NOMO-1 treated with dmso at 0.1 percent for 144 hours (cell line): ENCODE data around the gene TEC.

Experiments
- DNase-seq: peaks from one replicate; lab custom pipeline; 2025; ENCODE audit not compliant: unreplicated experiment; lab: John Stamatoyannopoulos, UW

The TEC gene

GRCh38 chr4:48090621-48091020 is 179.0 kb downstream of the TEC start:
- DNase-seq: no peak

DNA sequence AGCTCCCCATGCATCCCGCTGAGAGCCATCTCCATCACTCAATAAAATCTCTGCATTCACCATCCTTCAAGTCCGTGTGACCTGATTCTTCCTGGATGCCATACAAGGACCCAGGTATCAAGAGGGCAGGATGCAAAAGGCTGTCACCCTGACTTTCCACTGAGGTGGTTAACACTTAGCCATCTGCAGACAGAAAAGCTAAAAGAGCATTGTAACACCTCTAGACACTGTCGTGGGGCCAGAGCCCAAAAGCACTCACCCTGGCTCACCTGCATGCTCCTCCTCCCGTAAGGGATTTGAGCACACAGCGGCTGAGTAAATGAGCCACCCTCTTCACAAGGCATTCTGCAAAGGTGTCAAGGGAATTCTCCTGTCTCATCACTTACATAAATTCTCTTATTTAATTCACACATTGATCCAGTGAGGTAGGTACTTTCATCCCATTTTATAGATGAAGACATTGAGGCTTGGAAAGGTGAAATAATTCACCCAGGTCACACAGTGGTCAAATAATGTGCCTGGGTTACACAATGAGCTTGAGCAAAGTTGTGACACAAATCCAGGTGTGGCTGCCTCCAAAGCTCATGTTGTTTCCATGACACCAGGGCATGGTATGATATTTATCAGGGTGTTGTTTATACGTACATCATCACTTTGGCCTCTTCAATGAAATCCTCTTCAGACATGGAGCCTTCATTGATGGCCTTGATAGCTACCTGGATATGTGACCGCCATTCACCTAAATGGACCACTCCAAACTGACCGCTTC is 183.6 kb downstream of the TEC start:
- no peak for DNase-seq
